Measurements from ENCODE around the gene ZNF697.
A peak's percentile ranks its signal among the peaks of the same experiment; 100 is the strongest.
"Not testable (repeated sequence)": the region's sequence is repeated elsewhere in the genome, so short reads cannot be mapped to it uniquely, and the experiment has no call there.

Gene ZNF697

GRCh38 chr1:119590393-119590792 is 57.7 kb downstream of the ZNF697 start:
- no peak for DNase-seq (ENCODE audit: low spot score)
- in situ Hi-C loops (cut with MboI; ENCODE audit: low sequenced_read_pairs, unreplicated experiment), result no loop called here

GRCh38 chr1:119588621-119589020 is 59.4 kb downstream of the ZNF697 start:
- no peak for TF ChIP-seq CTCF (IDR thresholded peaks at IDR 0.05; ENCODE audit: borderline replicate concordance, control extremely low read depth, extremely low read depth, insufficient read depth, missing control alignments)
- no peak for DNase-seq (ENCODE audit: low spot score)
- in situ Hi-C loops (cut with MboI; ENCODE audit: low sequenced_read_pairs, unreplicated experiment), result no loop called here

More at GRCh38 chr1:119590393-119590792, 57.7 kb downstream of the ZNF697 start:
- no peak for TF ChIP-seq CTCF (IDR thresholded peaks at IDR 0.05; ENCODE audit: borderline replicate concordance, control extremely low read depth, extremely low read depth, insufficient read depth, missing control alignments)

GRCh38 chr1:119587341-119587740 is 60.7 kb downstream of the ZNF697 start:
- no peak for DNase-seq (ENCODE audit: low spot score)
- in situ Hi-C loops (cut with MboI; ENCODE audit: low sequenced_read_pairs, unreplicated experiment), result no loop called here
- TF ChIP-seq CTCF (IDR thresholded peaks at IDR 0.05; ENCODE audit: borderline replicate concordance, control extremely low read depth, extremely low read depth, insufficient read depth, missing control alignments), result no peak

- DNase-seq (ENCODE audit: low spot score); in situ Hi-C loops (cut with MboI; ENCODE audit: low sequenced_read_pairs, unreplicated experiment): not testable (repeated sequence)
Observed at GRCh38 chr1:119585801-119586200, 62.3 kb downstream of the ZNF697 start.

GRCh38 chr1:119582801-119583200 is 65.3 kb downstream of the ZNF697 start:
- TF ChIP-seq CTCF (IDR thresholded peaks at IDR 0.05; ENCODE audit: borderline replicate concordance, control extremely low read depth, extremely low read depth, insufficient read depth, missing control alignments), result peak; percentile 10
- peak; percentile 24 for DNase-seq (ENCODE audit: low spot score)
- in situ Hi-C loops (cut with MboI; ENCODE audit: low sequenced_read_pairs, unreplicated experiment), result no loop called here

- in situ Hi-C loops (cut with MboI; ENCODE audit: low sequenced_read_pairs, unreplicated experiment); DNase-seq (ENCODE audit: low spot score): not testable (repeated sequence)
Observed at GRCh38 chr1:119581076-119581475, 67.0 kb downstream of the ZNF697 start.

- TF ChIP-seq CTCF (IDR thresholded peaks at IDR 0.05; ENCODE audit: borderline replicate concordance, control extremely low read depth, extremely low read depth, insufficient read depth, missing control alignments), result no peak
- in situ Hi-C loops (cut with MboI; ENCODE audit: low sequenced_read_pairs, unreplicated experiment), result no loop called here
- DNase-seq (ENCODE audit: low spot score), result no peak
Observed at GRCh38 chr1:119573886-119574285, 74.2 kb downstream of the ZNF697 start.

GRCh38 chr1:119569930-119570622 is 78.0 kb downstream of the ZNF697 start:
- in situ Hi-C loops (cut with MboI; ENCODE audit: low sequenced_read_pairs, unreplicated experiment); DNase-seq (ENCODE audit: low spot score): not testable (repeated sequence)

Data from GM13976 (cell line).